ENCODE data around the gene OR51L1.
"Not testable (repeated sequence)": the region's sequence is repeated elsewhere in the genome, so short reads cannot be mapped to it uniquely, and the experiment has no call there.

The OR51L1 gene

GRCh38 chr11:4994551-4994950, at the start of gene OR51L1:
OR51L1 (plus strand) TSS chr11:4994851; CDS start chr11:4998983, 4,132 bp downstream.
- TF ChIP-seq CTCF (IDR thresholded peaks at IDR 0.05; ENCODE audit: control insufficient read depth, insufficient read depth, low read depth, low read length, missing control alignments), result no peak
- no peak for DNase-seq (ENCODE audit: low read depth)
- no peak within 1 kb of the TSS for H3K4me3 ChIP-seq (ENCODE audit: control insufficient read depth, low read depth, low read length)

- no peak for DNase-seq (ENCODE audit: low read depth)
- no peak within 1 kb of the TSS for H3K4me3 ChIP-seq (ENCODE audit: control insufficient read depth, low read depth, low read length)
- TF ChIP-seq CTCF (IDR thresholded peaks at IDR 0.05; ENCODE audit: control insufficient read depth, insufficient read depth, low read depth, low read length, missing control alignments), result no peak
Measured at GRCh38 chr11:4947505-4947904, 47.1 kb upstream of the OR51L1 start, which contains the start of gene OR51A4. OR51A4 (minus strand) TSS chr11:4947605; CDS start chr11:4947100, 505 bp downstream.

- not testable (repeated sequence) for DNase-seq (ENCODE audit: low read depth); H3K4me3 ChIP-seq (ENCODE audit: control insufficient read depth, low read depth, low read length)
Measured at GRCh38 chr11:4955613-4956012, 39.0 kb upstream of the OR51L1 start, which contains the start of gene OR51A2. OR51A2 (minus strand) TSS chr11:4955713; CDS start chr11:4955713, 0 bp downstream.

- H3K4me3 ChIP-seq (ENCODE audit: control insufficient read depth, low read depth, low read length), result no peak overlapping the region
- no peak for TF ChIP-seq CTCF (IDR thresholded peaks at IDR 0.05; ENCODE audit: control insufficient read depth, insufficient read depth, low read depth, low read length, missing control alignments)
- DNase-seq (ENCODE audit: low read depth), result no peak
Measured at GRCh38 chr11:4957396-4957795, 37.3 kb upstream of the OR51L1 start.

GRCh38 chr11:4960877-4961276, 33.8 kb upstream of the OR51L1 start:
- no peak for TF ChIP-seq CTCF (IDR thresholded peaks at IDR 0.05; ENCODE audit: control insufficient read depth, insufficient read depth, low read depth, low read length, missing control alignments)
- H3K4me3 ChIP-seq (ENCODE audit: control insufficient read depth, low read depth, low read length), result no peak overlapping the region
- no peak for DNase-seq (ENCODE audit: low read depth)

GRCh38 chr11:4962816-4963215, 31.8 kb upstream of the OR51L1 start:
- no peak for TF ChIP-seq CTCF (IDR thresholded peaks at IDR 0.05; ENCODE audit: control insufficient read depth, insufficient read depth, low read depth, low read length, missing control alignments)
- no peak for DNase-seq (ENCODE audit: low read depth)
- no peak overlapping the region for H3K4me3 ChIP-seq (ENCODE audit: control insufficient read depth, low read depth, low read length)

- H3K4me3 ChIP-seq (ENCODE audit: control insufficient read depth, low read depth, low read length), result no peak overlapping the region
- DNase-seq (ENCODE audit: low read depth), result no peak
- no peak for TF ChIP-seq CTCF (IDR thresholded peaks at IDR 0.05; ENCODE audit: control insufficient read depth, insufficient read depth, low read depth, low read length, missing control alignments)
Measured at GRCh38 chr11:4975436-4975835, 19.2 kb upstream of the OR51L1 start.

Data from AG09309 (cell line).